Esophagus squamous epithelium (tissue), 5 donors: ENCODE results near the gene CCDC141. TPM values are rescaled to one million over a fixed set of nuclear protein-coding genes. Genes with fewer than 3 reads are reported as not detected.

Source experiments
- DNase-seq: peaks from one replicate; lab custom pipeline; 2025; lab: John Stamatoyannopoulos, UW
- H3K27ac ChIP-seq, 4 donors: fragments of 200-600 bp; sonication (generic); one replicate each; pipeline ENCODE4 v1.5.1; 2016 to 2019; ENCODE audit warnings: mild to moderate bottlenecking in 1 of 4
- H3K27me3 ChIP-seq, 4 donors: fragments of 200-600 bp; sonication (generic); 1 replicate in 3 of 4; 2 replicates in 1 of 4; pipeline versions ENCODE4 v1.5.1 to v1.6.0; 2017 to 2021; ENCODE audit warnings: antibody characterized with exemption in 1 of 4
- H3K36me3 ChIP-seq, 3 donors: fragments of 200-600 bp; sonication (generic); one replicate each; pipeline ENCODE4 v1.5.1; 2016 to 2019
- H3K4me1 ChIP-seq, 3 donors: fragments of 200-600 bp; sonication (generic); one replicate each; pipeline ENCODE4 v1.5.1; 2017 to 2019
- H3K4me3 ChIP-seq, 4 donors: fragments of 200-600 bp; sonication (generic); 1 replicate in 3 of 4; 2 replicates in 1 of 4; pipeline ENCODE4 v1.5.1; 2016 to 2019; ENCODE audit warnings: mild to moderate bottlenecking in 2 of 4, moderate library complexity in 1 of 4
- H3K9me3 ChIP-seq, 3 donors: fragments of 200-600 bp; sonication (generic); one replicate each; pipeline ENCODE4 v1.5.1; 2016 to 2019
- CTCF ChIP-seq, 6 experiments: fragments of 450-650 bp in 4 of 6; fragments of 200-600 bp in 2 of 6; sonication (generic) in 2 of 6; IDR thresholded peaks; one replicate each; pipeline ENCODE4 v1.5.1; 2016 to 2019; ENCODE audit warnings: antibody characterized with exemption in 6 of 6, mild to moderate bottlenecking in 4 of 6, moderate library complexity in 4 of 6
- POLR2A ChIP-seq, 4 donors: fragments of 450-650 bp; IDR thresholded peaks; one replicate each; pipeline ENCODE4 v1.6.1; 2017; ENCODE audit warnings: antibody characterized with exemption in 4 of 4, mild to moderate bottlenecking in 4 of 4, moderate library complexity in 3 of 4
- WGBS, 2 donors: methylation state at CpG; one replicate each; pipeline ENCODE4 v1.1.5; 2018; 5-methylcytosine and 5-hydroxymethylcytosine counted together
- intact Hi-C: fragments of 100-400 bp; cut with DNase I; formaldehyde crosslinking; loops from one replicate; pipeline ENCODE4 v1.15.0; 2022
- total RNA-seq, 4 donors: library from RNA; depleted of rRNA; stranded (reverse); fragments of >200 nt; gene quantifications; one replicate each; pipeline ENCODE4 v1.1.0, GENCODE V29; 2016
- donor health status: DM: yes; HTN: yes; CAD: no.

Gene CCDC141
- total RNA-seq, 4 donors from 2014 or later: 0.26 to 3.1 (median 1.1) TPM

- no peak for TF ChIP-seq POLR2A (IDR thresholded peaks at IDR 0.05)
- no peak for TF ChIP-seq CTCF (IDR thresholded peaks at IDR 0.05)
- no peak for DNase-seq
- H3K27me3 ChIP-seq: no peaks in the 10 kb centered on the region
- H3K9me3 ChIP-seq: no peaks in the 10 kb centered on the region
- intact Hi-C loops: no loop called here
- no peak overlapping the region for H3K4me3 ChIP-seq
- no peak overlapping the region for H3K27ac ChIP-seq
- no peaks in the 10 kb centered on the region for H3K36me3 ChIP-seq
- no peaks in the 10 kb centered on the region for H3K4me1 ChIP-seq
- WGBS, 2 donors: 29 to 33% methylated on average over 1 to 4 of the region's 4 CpGs
Observed at GRCh38 chr2:178836807-178837206, 213.1 kb downstream of the CCDC141 start.

GRCh38 chr2:178834086-178834485, 215.9 kb downstream of the CCDC141 start:
- intact Hi-C loops: no loop called here

GRCh38 chr2:178833382-178833781, 216.6 kb downstream of the CCDC141 start:
- WGBS, 2 donors: 67 to 75% methylated on average over 5 of the region's 5 CpGs
- Histone ChIP-seq H3K36me3 (no peaks in the 10 kb centered on the region), H3K27me3 (no peaks in the 10 kb centered on the region), H3K27ac (no peak overlapping the region), H3K4me1 (no peaks in the 10 kb centered on the region), H3K9me3 (no peaks in the 10 kb centered on the region), H3K4me3 (no peak overlapping the region)
- TF ChIP-seq CTCF (IDR thresholded peaks at IDR 0.05) (no peak), POLR2A (IDR thresholded peaks at IDR 0.05) (no peak)
- intact Hi-C loops: no loop called here
- DNase-seq: no peak

More at GRCh38 chr2:178834086-178834485, 215.9 kb downstream of the CCDC141 start:
- no peaks in the 10 kb centered on the region for H3K27me3 ChIP-seq
- no peak overlapping the region for H3K4me3 ChIP-seq
- no peak for TF ChIP-seq POLR2A (IDR thresholded peaks at IDR 0.05)
- no peak for TF ChIP-seq CTCF (IDR thresholded peaks at IDR 0.05)
- no peak overlapping the region for H3K27ac ChIP-seq
- WGBS, 2 donors: 83% methylated on average over 9 of the region's 9 CpGs
- no peaks in the 10 kb centered on the region for H3K4me1 ChIP-seq
- H3K36me3 ChIP-seq: no peaks in the 10 kb centered on the region
- no peak for DNase-seq
- no peaks in the 10 kb centered on the region for H3K9me3 ChIP-seq

GRCh38 chr2:178830451-178830850, 219.5 kb downstream of the CCDC141 start:
- Histone ChIP-seq H3K27me3 (no peaks in the 10 kb centered on the region), H3K4me3 (no peak overlapping the region), H3K9me3 (no peaks in the 10 kb centered on the region), H3K4me1 (no peaks in the 10 kb centered on the region), H3K36me3 (no peaks in the 10 kb centered on the region), H3K27ac (no peak overlapping the region)
- intact Hi-C loops: no loop called here
- DNase-seq: no peak
- 60 to 69% methylated on average over 1 to 2 of the region's 2 CpGs for WGBS, 2 donors
- TF ChIP-seq POLR2A (IDR thresholded peaks at IDR 0.05) (no peak), CTCF (IDR thresholded peaks at IDR 0.05) (no peak)

GRCh38 chr2:178829981-178830380, 220.0 kb downstream of the CCDC141 start:
- Histone ChIP-seq H3K4me3 (no peak overlapping the region), H3K27me3 (no peaks in the 10 kb centered on the region), H3K27ac (no peak overlapping the region), H3K36me3 (no peaks in the 10 kb centered on the region), H3K4me1 (no peaks in the 10 kb centered on the region), H3K9me3 (no peaks in the 10 kb centered on the region)
- DNase-seq: no peak
- intact Hi-C loops: no loop called here
- WGBS, 2 donors: 45 to 61% methylated on average over 3 of the region's 3 CpGs
- TF ChIP-seq POLR2A (IDR thresholded peaks at IDR 0.05) (no peak), CTCF (IDR thresholded peaks at IDR 0.05) (no peak)
